AG09309 (cell line): ENCODE data around the gene WDR91.
"Not testable (repeated sequence)": the region's sequence is repeated elsewhere in the genome, so short reads cannot be mapped to it uniquely, and the experiment has no call there.

Source experiments
- DNase-seq: peaks from one replicate; pipeline ENCODE4 v3.0.0-alpha.2; 2010; ENCODE audit warnings: low read depth
- H3K4me3 ChIP-seq: 2 replicates; pipeline ENCODE4 v1.5.1; 2011; ENCODE audit warnings: mild to moderate bottlenecking, low read depth, low read length, moderate library complexity; ENCODE audit not compliant: control insufficient read depth
- TF ChIP-seq, protein P1 (sequence below): IDR thresholded peaks from 2 replicates; pipeline ENCODE4 v1.5.1; 2011; ENCODE audit warnings: mild to moderate bottlenecking, low read depth, low read length, inconsistent platforms; ENCODE audit not compliant: insufficient read depth, control insufficient read depth; ENCODE audit errors: missing control alignments

The WDR91 gene

DNA sequence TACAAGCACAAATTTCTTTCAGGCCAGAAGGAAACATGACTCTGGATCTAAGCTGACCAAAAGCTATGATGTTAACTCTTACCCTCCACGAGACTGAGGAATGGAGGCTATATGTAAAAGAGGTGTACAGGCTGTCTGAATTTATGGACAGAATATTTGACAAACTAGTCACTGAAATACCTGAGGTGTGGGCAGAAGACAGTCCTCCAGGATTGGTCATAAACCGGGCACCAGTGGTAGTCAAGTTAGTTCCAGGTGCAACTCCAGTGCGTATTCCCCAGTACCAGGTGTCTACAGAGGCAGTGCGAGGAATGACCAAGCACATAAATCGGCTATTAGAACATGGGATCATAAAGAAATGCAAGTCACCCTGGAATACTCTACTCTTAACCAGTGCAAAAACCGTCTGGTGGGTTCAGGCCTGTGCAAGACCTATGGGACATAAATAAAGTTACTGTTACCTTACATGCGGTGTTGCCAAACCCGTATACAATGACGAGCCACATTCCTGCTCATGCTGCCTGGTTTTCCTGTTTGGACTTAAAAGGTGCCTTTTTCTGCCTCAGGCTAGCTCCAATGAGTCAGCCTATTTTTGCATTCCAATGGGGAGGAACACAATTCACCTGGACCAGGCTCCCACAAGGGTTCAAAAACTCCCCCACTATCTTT, 34.2 kb downstream of the WDR91 start:
- no peak for DNase-seq
- TF ChIP-seq, protein P1, sequence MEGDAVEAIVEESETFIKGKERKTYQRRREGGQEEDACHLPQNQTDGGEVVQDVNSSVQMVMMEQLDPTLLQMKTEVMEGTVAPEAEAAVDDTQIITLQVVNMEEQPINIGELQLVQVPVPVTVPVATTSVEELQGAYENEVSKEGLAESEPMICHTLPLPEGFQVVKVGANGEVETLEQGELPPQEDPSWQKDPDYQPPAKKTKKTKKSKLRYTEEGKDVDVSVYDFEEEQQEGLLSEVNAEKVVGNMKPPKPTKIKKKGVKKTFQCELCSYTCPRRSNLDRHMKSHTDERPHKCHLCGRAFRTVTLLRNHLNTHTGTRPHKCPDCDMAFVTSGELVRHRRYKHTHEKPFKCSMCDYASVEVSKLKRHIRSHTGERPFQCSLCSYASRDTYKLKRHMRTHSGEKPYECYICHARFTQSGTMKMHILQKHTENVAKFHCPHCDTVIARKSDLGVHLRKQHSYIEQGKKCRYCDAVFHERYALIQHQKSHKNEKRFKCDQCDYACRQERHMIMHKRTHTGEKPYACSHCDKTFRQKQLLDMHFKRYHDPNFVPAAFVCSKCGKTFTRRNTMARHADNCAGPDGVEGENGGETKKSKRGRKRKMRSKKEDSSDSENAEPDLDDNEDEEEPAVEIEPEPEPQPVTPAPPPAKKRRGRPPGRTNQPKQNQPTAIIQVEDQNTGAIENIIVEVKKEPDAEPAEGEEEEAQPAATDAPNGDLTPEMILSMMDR: no peak
- no peak overlapping the region for H3K4me3 ChIP-seq

DNA sequence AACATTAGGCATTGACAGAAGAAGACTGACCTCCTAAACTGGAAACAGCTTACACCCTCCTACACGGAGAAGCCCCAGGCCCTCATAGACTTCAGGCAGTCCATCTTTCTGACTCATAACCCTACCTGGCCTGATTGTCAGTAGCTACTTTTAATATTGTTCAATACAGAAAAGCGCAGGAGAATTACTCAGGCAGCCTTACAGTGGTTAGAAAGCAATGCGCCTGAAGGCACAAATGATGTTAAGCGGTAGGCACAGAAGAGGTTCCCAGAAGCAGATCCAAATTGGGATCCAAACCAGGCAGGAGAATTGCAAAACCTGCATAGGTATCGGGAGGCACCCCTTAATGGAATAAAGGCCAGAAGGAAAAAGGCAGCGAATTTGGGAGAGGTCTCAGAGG, 35.4 kb downstream of the WDR91 start:
- no peak overlapping the region for H3K4me3 ChIP-seq
- TF ChIP-seq, protein P1: no peak
- DNase-seq: no peak

DNA sequence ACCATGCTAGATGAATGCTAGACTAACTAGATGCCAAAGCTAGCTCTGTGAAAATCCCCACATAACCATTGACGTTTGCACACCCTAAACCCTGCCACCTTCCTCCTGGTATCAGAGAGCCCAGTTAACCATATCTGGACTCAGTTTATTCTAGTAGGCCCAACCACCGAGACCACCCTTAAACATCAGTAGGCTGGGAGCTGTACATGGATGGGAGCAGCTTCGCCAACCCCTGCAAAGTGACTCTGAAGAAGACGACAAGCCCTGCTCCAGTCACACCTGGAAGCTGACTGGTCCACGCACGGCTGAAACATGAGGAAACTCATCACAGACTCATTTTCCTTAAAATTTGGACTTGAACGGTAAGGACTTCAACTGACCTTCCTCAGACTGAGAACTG, 36.4 kb downstream of the WDR91 start:
- TF ChIP-seq, protein P1: no peak
- H3K4me3 ChIP-seq: no peak overlapping the region

DNA sequence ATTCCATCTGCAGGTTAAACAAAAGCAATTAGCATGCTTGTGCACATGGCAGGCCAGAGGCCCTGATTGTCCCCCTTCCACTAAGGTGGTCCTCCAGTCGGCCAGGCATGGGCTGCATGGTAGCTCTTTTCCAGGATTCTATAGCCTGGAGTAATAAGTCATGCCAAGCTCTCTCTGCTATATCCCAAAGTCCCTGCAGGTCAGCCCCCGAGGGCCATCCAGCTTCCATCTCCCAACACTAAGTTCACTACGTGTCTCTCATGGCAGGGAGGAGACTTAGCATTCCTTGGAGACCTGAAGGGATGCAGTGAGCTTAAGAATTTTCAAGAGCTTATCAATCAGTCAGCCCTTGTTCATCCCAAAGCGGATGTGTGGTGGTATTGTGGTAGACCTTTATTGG, 37.4 kb downstream of the WDR91 start:
- DNase-seq, H3K4me3 ChIP-seq: not testable (repeated sequence)

More for the DNA sequence above, 36.4 kb downstream of the WDR91 start:
- no peak for DNase-seq

DNA sequence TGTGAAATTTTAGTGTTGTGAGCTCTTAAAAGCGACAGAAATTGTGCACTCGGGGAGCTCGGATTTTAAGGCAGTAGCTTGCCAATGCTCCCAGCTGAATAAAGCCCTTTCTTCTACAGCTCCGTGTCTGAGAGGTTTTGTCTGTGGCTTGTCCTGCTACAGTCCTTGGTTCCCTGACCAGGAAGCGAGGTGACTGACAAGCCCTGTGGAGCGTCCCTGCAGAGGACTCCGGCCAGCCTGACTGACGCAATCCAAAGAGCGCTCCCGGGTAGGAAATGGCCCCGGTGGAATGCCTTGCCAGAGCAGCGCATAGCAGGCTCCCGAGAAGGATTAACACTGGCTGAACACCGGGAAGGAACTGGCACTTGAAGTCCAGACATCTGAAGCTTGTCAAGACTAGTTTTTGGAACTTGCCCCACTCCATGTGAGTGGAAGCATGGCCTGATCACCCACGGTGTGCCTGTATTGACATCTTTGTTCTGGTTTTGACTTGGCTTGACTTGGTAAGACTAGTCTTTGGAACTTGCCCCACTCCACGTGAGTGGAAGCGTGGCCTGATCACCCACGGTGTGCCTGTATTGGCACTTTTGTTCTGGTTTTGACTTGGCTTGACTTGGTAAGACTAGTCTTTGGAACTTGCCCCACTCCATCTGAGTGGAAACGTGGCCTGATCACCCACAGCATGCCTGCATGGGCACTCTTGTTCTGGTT, 39.6 kb downstream of the WDR91 start:
- DNase-seq, H3K4me3 ChIP-seq: not testable (repeated sequence)

DNA sequence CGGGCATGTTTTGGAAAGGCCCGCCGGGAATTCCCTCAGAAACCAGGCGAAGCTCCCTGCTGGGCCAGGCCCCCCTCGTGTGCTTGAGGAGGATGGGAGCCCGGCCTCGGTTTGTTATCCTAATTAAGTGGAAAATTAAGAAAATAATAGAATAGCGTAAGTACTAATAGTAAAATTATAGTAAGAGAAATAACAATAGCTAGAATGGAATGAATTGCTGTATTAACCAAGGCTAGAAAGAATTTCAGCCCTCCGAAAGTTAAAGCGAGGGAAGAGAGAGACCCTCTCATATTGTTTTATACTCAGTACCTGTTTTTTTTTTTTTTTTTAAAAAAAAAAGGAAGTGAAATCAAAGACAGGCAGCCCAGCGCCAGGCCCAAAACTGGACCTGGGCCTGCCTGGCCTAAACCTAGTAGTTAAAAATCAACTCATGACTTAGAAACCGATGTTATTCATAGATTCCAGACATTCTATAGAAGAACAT, 40.3 kb downstream of the WDR91 start:
- peak overlapping the region; percentile 85 for H3K4me3 ChIP-seq
- DNase-seq: not testable (repeated sequence)

DNA sequence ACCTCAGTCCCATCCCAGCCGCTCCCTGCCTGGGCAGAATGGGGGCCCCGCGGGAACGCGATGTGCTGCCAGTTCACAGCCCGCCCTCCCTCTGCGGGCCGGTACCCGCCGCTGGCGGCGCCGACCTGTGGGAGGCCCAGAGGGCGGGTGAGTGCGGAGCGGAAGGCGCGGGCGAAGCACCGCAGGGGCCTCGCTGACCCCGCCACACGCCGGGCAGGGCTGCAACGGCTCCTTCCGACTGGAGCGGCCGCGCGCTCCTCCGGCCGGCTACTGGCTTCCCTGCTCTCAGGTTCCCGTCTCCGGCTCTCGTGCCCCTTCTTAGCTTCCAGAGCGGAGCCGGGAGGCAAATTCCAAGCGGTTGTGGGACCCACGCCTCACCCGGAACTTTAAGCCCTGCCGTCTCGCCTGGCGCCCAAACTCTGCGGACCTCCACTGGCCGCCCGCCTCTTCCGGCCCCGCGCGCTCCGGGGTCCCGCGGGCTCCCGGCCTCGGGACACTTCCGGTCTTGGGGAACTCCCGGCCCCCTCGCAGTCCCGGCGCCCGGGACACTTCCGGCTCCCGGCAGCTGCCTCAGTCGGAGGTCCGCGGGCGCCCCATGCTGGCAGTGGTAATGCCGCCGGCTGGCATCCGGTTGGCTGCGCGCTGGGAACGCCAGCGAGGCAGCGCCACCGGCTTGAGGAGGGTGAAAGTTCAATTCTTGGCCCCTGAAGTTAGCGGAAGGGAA, 40.9 kb downstream of the WDR91 start, which contains the start of gene CYREN:
Gene CYREN, minus strand, starts transcription at position 434 of the 724 bp plus-strand sequence. CDS start 1,785 bp downstream, outside the sequence.
- H3K4me3 ChIP-seq: peak within 1 kb of the TSS; percentile 85
- peak; percentile 59 for DNase-seq
- TF ChIP-seq, protein P1: peak; percentile 62

DNA sequence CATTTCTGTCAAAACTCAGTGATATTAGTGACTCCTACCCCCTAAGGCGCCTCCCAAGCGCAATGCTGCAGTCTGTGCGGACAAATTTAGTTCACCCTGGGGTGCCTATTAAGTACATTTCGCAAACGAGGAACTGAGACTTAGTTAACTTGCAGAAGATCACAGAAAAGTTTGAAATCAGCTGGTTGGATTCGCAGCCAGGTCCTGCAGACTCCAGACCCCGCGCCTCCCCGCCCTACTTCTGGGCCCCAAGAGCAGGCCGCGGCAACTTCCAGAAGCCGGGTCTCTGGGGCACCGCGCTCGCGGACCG, 41.4 kb downstream of the WDR91 start:
- TF ChIP-seq, protein P1: no peak
- no peak for DNase-seq
- peak overlapping the region; percentile 85 for H3K4me3 ChIP-seq
